ENCODE data around the gene TENM3.

- no peak for TF ChIP-seq CTCF (conservative IDR thresholded peaks at IDR 0.05)
- TF ChIP-seq EZH2 (IDR thresholded peaks at IDR 0.05; ENCODE audit: low read depth), result no peak
Measured at GRCh38 chr4:182583703-182584415, 340.7 kb downstream of the TENM3 start.
